GM12878 (cell line): ENCODE data around the gene VARS2. TPM values are rescaled to one million over a fixed set of nuclear protein-coding genes. Genes with fewer than 3 reads are reported as not detected.

Source experiments
- E4F1 ChIP-seq: fragments of 450-650 bp; IDR thresholded peaks from 2 replicates; pipeline ENCODE4 v1.6.1; 2018; ENCODE audit warnings: borderline replicate concordance, mild to moderate bottlenecking; ENCODE audit not compliant: partially characterized antibody
- ESRRA ChIP-seq: IDR thresholded peaks from 2 replicates; pipeline ENCODE4 v1.6.1; 2012; ENCODE audit warnings: mild to moderate bottlenecking, low read length, improper control_type of control experiment
- MEF2A ChIP-seq: IDR thresholded peaks from 2 replicates; pipeline ENCODE4 v1.6.1; 2011; ENCODE audit warnings: low read depth, mild to moderate bottlenecking, low read length, moderate library complexity; ENCODE audit not compliant: insufficient read depth
- NR2C2 ChIP-seq: IDR thresholded peaks from 2 replicates; pipeline ENCODE4 v1.6.1; 2011; ENCODE audit warnings: borderline replicate concordance, low read depth; ENCODE audit not compliant: control insufficient read depth, insufficient read length
- PAX8 ChIP-seq: fragments of 450-650 bp; IDR thresholded peaks from 2 replicates; pipeline ENCODE4 v1.6.1; 2017; ENCODE audit warnings: mild to moderate bottlenecking, moderate library complexity
- PML ChIP-seq: IDR thresholded peaks from 2 replicates; pipeline ENCODE4 v1.6.1; 2012; ENCODE audit warnings: low read length, inconsistent platforms
- PRDM15 ChIP-seq: fragments of 450-650 bp; formaldehyde crosslinking; IDR thresholded peaks from 2 replicates; pipeline ENCODE4 v1.4.0; 2020; ENCODE audit warnings: mild to moderate bottlenecking, moderate library complexity
- RAD51 ChIP-seq: fragments of 450-650 bp; IDR thresholded peaks from 2 replicates; pipeline ENCODE4 v1.6.1; 2016; ENCODE audit warnings: moderate library complexity, mild to moderate bottlenecking, inconsistent platforms
- SIX5 ChIP-seq: IDR thresholded peaks from 2 replicates; pipeline ENCODE4 v1.6.1; 2011; ENCODE audit warnings: mild to moderate bottlenecking, low read depth, low read length, moderate library complexity; ENCODE audit not compliant: severe bottlenecking
- SMAD1 ChIP-seq: fragments of 450-650 bp; IDR thresholded peaks from 2 replicates; pipeline ENCODE4 v1.6.1; 2018; ENCODE audit warnings: mild to moderate bottlenecking, low read depth; ENCODE audit not compliant: partially characterized antibody
- SMARCA5 ChIP-seq: fragments of 450-650 bp; IDR thresholded peaks from 2 replicates; pipeline ENCODE4 v1.6.1; 2017; ENCODE audit warnings: mild to moderate bottlenecking
- SUZ12 ChIP-seq: fragments of 200-600 bp; sonication (generic); IDR thresholded peaks from one replicate; pipeline ENCODE4 v1.6.1; 2018; ENCODE audit warnings: antibody characterized with exemption, mild to moderate bottlenecking; ENCODE audit not compliant: unreplicated experiment
- polyA plus RNA-seq, 11 experiments: library from polyadenylated mRNA; depleted of rRNA in 4 of 11; unstranded in 6 of 11; stranded (reverse) in 5 of 11; fragments of >200 nt; fragmentation: Nextera tagmentation in 4 of 11; fragmentation: Illumina TruSeq in 1 of 11; extraction: Ambion mirVana in 4 of 11; extraction: Trizol in 1 of 11; gene quantifications; 1 replicate in 1 of 11; 2 replicates in 10 of 11; pipeline versions ENCODE4 v1.2.1 to v1.2.3, GENCODE V29; 2011 to 2016; ENCODE audit warnings: inconsistent platforms in 2 of 11, missing spikeins in 2 of 11, low read depth in 1 of 11
- total RNA-seq, 4 experiments: library from RNA; depleted of rRNA in 3 of 4; stranded (reverse); fragments of >200 nt in 3 of 4; fragmentation: Illumina TruSeq in 1 of 4; extraction: Trizol in 1 of 4; gene quantifications; 2 replicates each; pipeline versions ENCODE4 v1.2.1 to v1.2.3, GENCODE V29; 2013 to 2021
- TF ChIP-seq, protein P1 (sequence below): fragments of 450-650 bp; IDR thresholded peaks from 2 replicates; pipeline ENCODE4 v1.6.1; 2017; ENCODE audit warnings: mild to moderate bottlenecking, moderate library complexity
- TF ChIP-seq, protein P2 (sequence below): fragments of 450-650 bp; IDR thresholded peaks from 2 replicates; pipeline ENCODE4 v1.6.1; 2016; ENCODE audit warnings: mild to moderate bottlenecking

The VARS2 gene
- total and polyA plus RNA-seq, 10 of the 15 experiments (the other 5 are each of a cell fraction or from before 2014, with no cell fraction given), result 3.8 to 70.7 (median 49.1) TPM

DNA sequence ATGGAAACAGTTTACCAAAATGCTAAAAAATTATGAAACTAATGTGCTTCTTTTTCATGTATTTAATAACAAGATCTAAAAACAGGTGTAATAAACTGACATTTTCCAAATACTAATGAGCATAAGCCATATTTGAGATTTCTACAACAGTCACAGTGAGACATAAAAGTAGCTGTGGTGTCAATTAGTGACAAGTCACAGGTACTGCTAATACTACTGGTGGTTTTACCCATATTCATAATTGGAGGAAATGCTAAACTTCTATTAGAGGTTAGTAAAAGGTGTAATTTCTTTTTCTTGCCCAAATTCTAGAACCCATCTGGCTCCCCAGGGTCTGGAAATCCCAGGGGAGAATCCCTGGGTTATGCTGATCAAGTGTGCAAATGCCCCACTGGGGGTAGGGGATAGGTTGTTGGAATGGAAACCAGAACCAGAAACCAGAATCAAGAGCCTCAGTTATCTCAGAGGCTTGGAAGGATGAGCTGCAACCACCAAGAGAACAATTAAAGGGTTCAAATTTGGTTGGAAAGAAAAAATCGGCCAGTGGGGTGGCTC, 13.1 kb upstream of the VARS2 start (continued):
- TF ChIP-seq, protein P1, sequence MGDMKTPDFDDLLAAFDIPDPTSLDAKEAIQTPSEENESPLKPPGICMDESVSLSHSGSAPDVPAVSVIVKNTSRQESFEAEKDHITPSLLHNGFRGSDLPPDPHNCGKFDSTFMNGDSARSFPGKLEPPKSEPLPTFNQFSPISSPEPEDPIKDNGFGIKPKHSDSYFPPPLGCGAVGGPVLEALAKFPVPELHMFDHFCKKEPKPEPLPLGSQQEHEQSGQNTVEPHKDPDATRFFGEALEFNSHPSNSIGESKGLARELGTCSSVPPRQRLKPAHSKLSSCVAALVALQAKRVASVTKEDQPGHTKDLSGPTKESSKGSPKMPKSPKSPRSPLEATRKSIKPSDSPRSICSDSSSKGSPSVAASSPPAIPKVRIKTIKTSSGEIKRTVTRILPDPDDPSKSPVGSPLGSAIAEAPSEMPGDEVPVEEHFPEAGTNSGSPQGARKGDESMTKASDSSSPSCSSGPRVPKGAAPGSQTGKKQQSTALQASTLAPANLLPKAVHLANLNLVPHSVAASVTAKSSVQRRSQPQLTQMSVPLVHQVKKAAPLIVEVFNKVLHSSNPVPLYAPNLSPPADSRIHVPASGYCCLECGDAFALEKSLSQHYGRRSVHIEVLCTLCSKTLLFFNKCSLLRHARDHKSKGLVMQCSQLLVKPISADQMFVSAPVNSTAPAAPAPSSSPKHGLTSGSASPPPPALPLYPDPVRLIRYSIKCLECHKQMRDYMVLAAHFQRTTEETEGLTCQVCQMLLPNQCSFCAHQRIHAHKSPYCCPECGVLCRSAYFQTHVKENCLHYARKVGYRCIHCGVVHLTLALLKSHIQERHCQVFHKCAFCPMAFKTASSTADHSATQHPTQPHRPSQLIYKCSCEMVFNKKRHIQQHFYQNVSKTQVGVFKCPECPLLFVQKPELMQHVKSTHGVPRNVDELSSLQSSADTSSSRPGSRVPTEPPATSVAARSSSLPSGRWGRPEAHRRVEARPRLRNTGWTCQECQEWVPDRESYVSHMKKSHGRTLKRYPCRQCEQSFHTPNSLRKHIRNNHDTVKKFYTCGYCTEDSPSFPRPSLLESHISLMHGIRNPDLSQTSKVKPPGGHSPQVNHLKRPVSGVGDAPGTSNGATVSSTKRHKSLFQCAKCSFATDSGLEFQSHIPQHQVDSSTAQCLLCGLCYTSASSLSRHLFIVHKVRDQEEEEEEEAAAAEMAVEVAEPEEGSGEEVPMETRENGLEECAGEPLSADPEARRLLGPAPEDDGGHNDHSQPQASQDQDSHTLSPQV, result no peak
- TF ChIP-seq PAX8 (no peak), SMARCA5 (no peak), SUZ12 (no peak), PML (no peak), SMAD1 (no peak), NR2C2 (no peak), ESRRA (no peak), E4F1 (no peak), RAD51 (peak; percentile 30; the same call in 1 of the 2 replicates), MEF2A (no peak), SIX5 (no peak), PRDM15 (CRISPR knock-in tag) (no peak)
- TF ChIP-seq, protein P2, sequence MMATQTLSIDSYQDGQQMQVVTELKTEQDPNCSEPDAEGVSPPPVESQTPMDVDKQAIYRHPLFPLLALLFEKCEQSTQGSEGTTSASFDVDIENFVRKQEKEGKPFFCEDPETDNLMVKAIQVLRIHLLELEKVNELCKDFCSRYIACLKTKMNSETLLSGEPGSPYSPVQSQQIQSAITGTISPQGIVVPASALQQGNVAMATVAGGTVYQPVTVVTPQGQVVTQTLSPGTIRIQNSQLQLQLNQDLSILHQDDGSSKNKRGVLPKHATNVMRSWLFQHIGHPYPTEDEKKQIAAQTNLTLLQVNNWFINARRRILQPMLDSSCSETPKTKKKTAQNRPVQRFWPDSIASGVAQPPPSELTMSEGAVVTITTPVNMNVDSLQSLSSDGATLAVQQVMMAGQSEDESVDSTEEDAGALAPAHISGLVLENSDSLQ, result peak; percentile 21; the same call in 1 of the 2 replicates
